Renal cortical epithelial cell (primary cell): Measurements from ENCODE around the gene PRKCA. TPM values are rescaled to one million over a fixed set of nuclear protein-coding genes. Genes with fewer than 3 reads are reported as not detected.

Experiments
- DNase-seq: peaks from one replicate; pipeline ENCODE4 v3.0.0-alpha.2; 2011; ENCODE audit warnings: low read depth
- total RNA-seq: library from RNA; depleted of rRNA; stranded (reverse); fragments of >200 nt; gene quantifications from 2 replicates; pipeline ENCODE4 v1.2.3, GENCODE V29; 2014

Gene PRKCA
- total RNA-seq, 1 donor from 2014 or later, result 31.9 TPM

GRCh38 chr17:66803474-66803951, 501.1 kb downstream of the PRKCA start:
- no peak for DNase-seq

- no peak for DNase-seq
These were observed 503.2 kb downstream of the PRKCA start for GRCh38 chr17:66805567-66805966.

GRCh38 chr17:66807182-66807581, 504.8 kb downstream of the PRKCA start:
- DNase-seq, result no peak

GRCh38 chr17:66809408-66809807, 507.0 kb downstream of the PRKCA start:
- no peak for DNase-seq

GRCh38 chr17:66810951-66811682, 508.7 kb downstream of the PRKCA start:
- DNase-seq, result no peak

- no peak for DNase-seq
These were observed 509.3 kb downstream of the PRKCA start for GRCh38 chr17:66811683-66812054.

GRCh38 chr17:66812571-66812970, 510.2 kb downstream of the PRKCA start:
- DNase-seq, result no peak

GRCh38 chr17:66813296-66813695, 510.9 kb downstream of the PRKCA start:
- DNase-seq, result no peak

GRCh38 chr17:66814026-66814425, 511.6 kb downstream of the PRKCA start:
- DNase-seq, result no peak

GRCh38 chr17:66814570-66814969, 512.2 kb downstream of the PRKCA start:
- DNase-seq, result no peak

GRCh38 chr17:66817750-66818149, 515.3 kb downstream of the PRKCA start:
- no peak for DNase-seq

GRCh38 chr17:66819466-66819865, 517.1 kb downstream of the PRKCA start:
- no peak for DNase-seq

GRCh38 chr17:66822009-66822408, 519.6 kb downstream of the PRKCA start:
- DNase-seq, result no peak

GRCh38 chr17:66826856-66827255, 524.4 kb downstream of the PRKCA start:
- no peak for DNase-seq

- DNase-seq, result peak; percentile 68
These were observed 527.0 kb downstream of the PRKCA start for GRCh38 chr17:66829386-66829864.

GRCh38 chr17:66829883-66830282, 527.5 kb downstream of the PRKCA start:
- DNase-seq, result no peak

- no peak for DNase-seq
These were observed 528.0 kb downstream of the PRKCA start for GRCh38 chr17:66830451-66830850.

GRCh38 chr17:66831383-66832210, 529.2 kb downstream of the PRKCA start:
- no peak for DNase-seq

GRCh38 chr17:66833201-66833600, 530.8 kb downstream of the PRKCA start:
- no peak for DNase-seq

- no peak for DNase-seq
These were observed 532.1 kb downstream of the PRKCA start for GRCh38 chr17:66834426-66834918.

GRCh38 chr17:66834919-66835454, 532.6 kb downstream of the PRKCA start, which contains the start of gene CACNG5:
TSS of gene CACNG5 (plus strand) at chr17:66835117. CDS start at chr17:66877333, 42,216 bp downstream.
- no peak for DNase-seq

GRCh38 chr17:66835476-66835875, 533.1 kb downstream of the PRKCA start:
- DNase-seq, result no peak
